Measurements from ENCODE around the gene VLDLR.

DNA sequence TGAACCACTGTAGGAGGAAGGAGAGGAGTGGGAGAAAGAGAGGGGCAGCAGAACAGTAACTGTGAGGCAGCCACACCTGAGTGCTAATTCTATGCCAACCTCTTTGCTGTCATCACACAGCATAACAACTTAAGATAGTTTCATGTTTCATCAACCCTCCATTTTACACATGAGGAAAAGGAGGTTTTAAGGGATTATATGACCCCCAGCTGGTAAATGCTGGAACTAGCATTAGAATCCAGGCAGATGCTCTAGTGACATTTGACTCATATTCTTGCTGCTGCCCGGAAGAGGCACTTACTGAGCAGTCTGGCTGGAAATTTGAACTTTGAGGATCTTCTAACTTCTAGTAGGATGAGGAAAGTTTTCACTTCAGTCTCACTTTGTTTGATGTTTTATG, 24.1 kb upstream of the VLDLR start:
- TF ChIP-seq POLR2A (IDR thresholded peaks at IDR 0.05): no peak
- TF ChIP-seq, protein P1, sequence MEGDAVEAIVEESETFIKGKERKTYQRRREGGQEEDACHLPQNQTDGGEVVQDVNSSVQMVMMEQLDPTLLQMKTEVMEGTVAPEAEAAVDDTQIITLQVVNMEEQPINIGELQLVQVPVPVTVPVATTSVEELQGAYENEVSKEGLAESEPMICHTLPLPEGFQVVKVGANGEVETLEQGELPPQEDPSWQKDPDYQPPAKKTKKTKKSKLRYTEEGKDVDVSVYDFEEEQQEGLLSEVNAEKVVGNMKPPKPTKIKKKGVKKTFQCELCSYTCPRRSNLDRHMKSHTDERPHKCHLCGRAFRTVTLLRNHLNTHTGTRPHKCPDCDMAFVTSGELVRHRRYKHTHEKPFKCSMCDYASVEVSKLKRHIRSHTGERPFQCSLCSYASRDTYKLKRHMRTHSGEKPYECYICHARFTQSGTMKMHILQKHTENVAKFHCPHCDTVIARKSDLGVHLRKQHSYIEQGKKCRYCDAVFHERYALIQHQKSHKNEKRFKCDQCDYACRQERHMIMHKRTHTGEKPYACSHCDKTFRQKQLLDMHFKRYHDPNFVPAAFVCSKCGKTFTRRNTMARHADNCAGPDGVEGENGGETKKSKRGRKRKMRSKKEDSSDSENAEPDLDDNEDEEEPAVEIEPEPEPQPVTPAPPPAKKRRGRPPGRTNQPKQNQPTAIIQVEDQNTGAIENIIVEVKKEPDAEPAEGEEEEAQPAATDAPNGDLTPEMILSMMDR (IDR thresholded peaks at IDR 0.05): no peak
